Panc1 (cell line): ENCODE data around the gene RELL1. TPM values are rescaled to one million over a fixed set of nuclear protein-coding genes. Genes with fewer than 3 reads are reported as not detected.

ENCODE experiments used
- ATAC-seq: fragments of 200-7000 bp; cut with Tn5 transposase; 2 replicates; pipeline ENCODE4 v1.9.1; 2020; ENCODE audit warnings: mild to moderate bottlenecking, moderate library complexity
- BruUV-seq: library from RNA; stranded (reverse); fragments of 400-500 nt; replicated peaks from 2 replicates; lab custom pipeline; 2021; lab: Mats Ljungman, UMichigan
- CTCF ChIA-PET: fragments of 300-600 bp; sonication (Branson Sonifier 250); formaldehyde crosslinking; loops from one replicate; lab custom pipeline; 2022; ENCODE audit warnings: antibody characterized with exemption; lab: Charles Lee
- POLR2A ChIA-PET: fragments of 300-600 bp; sonication (Branson Sonifier 250); formaldehyde crosslinking; loops from one replicate; lab custom pipeline; 2022; ENCODE audit warnings: antibody characterized with exemption; lab: Charles Lee
- DNase-seq: peaks from one replicate; pipeline ENCODE4 v3.0.0-alpha.2; 2010; ENCODE audit warnings: low read depth, low spot score
- H3K27ac ChIP-seq: 2 replicates; pipeline ENCODE4 v1.5.1; 2011; ENCODE audit warnings: mild to moderate bottlenecking, low read length, inconsistent platforms
- H3K27me3 ChIP-seq: fragments of 200-500 bp; sonication (Bioruptor generic); 2 replicates; pipeline ENCODE4 v1.6.0; 2014; ENCODE audit warnings: low read length, inconsistent platforms; ENCODE audit not compliant: control insufficient read depth, insufficient read depth
- H3K36me3 ChIP-seq: fragments of 200-500 bp; sonication (Bioruptor generic); 2 replicates; pipeline ENCODE4 v1.5.1; 2014; ENCODE audit warnings: inconsistent platforms, mild to moderate bottlenecking, low read length, moderate library complexity; ENCODE audit not compliant: control insufficient read depth, insufficient read depth
- H3K4me1 ChIP-seq: 2 replicates; pipeline ENCODE4 v1.5.1; 2011; ENCODE audit warnings: inconsistent platforms, mild to moderate bottlenecking, low read length, moderate library complexity; ENCODE audit not compliant: control insufficient read depth, insufficient read depth
- H3K4me3 ChIP-seq, 2 experiments: 2 replicates each; pipeline ENCODE4 v1.5.1; 2011 to 2012; ENCODE audit warnings: low read depth in 2 of 2, low read length in 2 of 2, mild to moderate bottlenecking in 2 of 2, inconsistent platforms in 1 of 2, moderate library complexity in 1 of 2
- H3K9me3 ChIP-seq: fragments of 200-500 bp; sonication (Bioruptor generic); 2 replicates; pipeline ENCODE4 v1.5.1; 2014; ENCODE audit warnings: low read depth, mild to moderate bottlenecking, inconsistent platforms, low read length, moderate library complexity; ENCODE audit not compliant: control insufficient read depth, insufficient read depth
- POLR2AphosphoS5 ChIP-seq: IDR thresholded peaks from 2 replicates; pipeline ENCODE4 v1.6.1; 2012; ENCODE audit warnings: mild to moderate bottlenecking, low read depth, low read length, moderate library complexity
- SIN3A ChIP-seq: IDR thresholded peaks from 2 replicates; pipeline ENCODE4 v1.6.1; 2012; ENCODE audit warnings: low read depth, mild to moderate bottlenecking, low read length, moderate library complexity, borderline replicate concordance; ENCODE audit not compliant: insufficient read depth
- TCF7L2 ChIP-seq: IDR thresholded peaks from 2 replicates; pipeline ENCODE4 v1.6.1; 2011; ENCODE audit warnings: mild to moderate bottlenecking, low read depth, low read length, inconsistent platforms
- in situ Hi-C: cut with HindIII; loops from 2 replicates; pipeline ENCODE4 v1.10.0; 2016; ENCODE audit warnings: low sequenced_read_pairs, low pct_unique_long_range_greater_than_20kb
- intact Hi-C: fragments of 100-400 bp; cut with micrococcal nuclease; formaldehyde crosslinking; loops from one replicate; pipeline ENCODE4 v1.10.0; 2022; ENCODE audit not compliant: unreplicated experiment
- total RNA-seq: library from RNA; stranded (reverse); gene quantifications from one replicate; pipeline ENCODE4 v1.2.1, GENCODE V29; 2021; ENCODE audit not compliant: unreplicated experiment
- TF ChIP-seq, protein P1 (sequence below): fragments of 450-650 bp; IDR thresholded peaks from 2 replicates; pipeline ENCODE4 v1.5.1; 2017; ENCODE audit warnings: mild to moderate bottlenecking
- TF ChIP-seq, protein P2 (sequence below), 2 experiments: IDR thresholded peaks; 2 replicates each; pipeline ENCODE4 v1.6.1; 2011 to 2012; ENCODE audit warnings: low read depth in 2 of 2, control low read depth in 1 of 2, low read length in 1 of 2, mild to moderate bottlenecking in 1 of 2, moderate library complexity in 1 of 2; ENCODE audit not compliant: insufficient read depth in 1 of 2

Gene RELL1
- total RNA-seq, 1 experiment from 2014 or later, result 29.1 TPM

DNA sequence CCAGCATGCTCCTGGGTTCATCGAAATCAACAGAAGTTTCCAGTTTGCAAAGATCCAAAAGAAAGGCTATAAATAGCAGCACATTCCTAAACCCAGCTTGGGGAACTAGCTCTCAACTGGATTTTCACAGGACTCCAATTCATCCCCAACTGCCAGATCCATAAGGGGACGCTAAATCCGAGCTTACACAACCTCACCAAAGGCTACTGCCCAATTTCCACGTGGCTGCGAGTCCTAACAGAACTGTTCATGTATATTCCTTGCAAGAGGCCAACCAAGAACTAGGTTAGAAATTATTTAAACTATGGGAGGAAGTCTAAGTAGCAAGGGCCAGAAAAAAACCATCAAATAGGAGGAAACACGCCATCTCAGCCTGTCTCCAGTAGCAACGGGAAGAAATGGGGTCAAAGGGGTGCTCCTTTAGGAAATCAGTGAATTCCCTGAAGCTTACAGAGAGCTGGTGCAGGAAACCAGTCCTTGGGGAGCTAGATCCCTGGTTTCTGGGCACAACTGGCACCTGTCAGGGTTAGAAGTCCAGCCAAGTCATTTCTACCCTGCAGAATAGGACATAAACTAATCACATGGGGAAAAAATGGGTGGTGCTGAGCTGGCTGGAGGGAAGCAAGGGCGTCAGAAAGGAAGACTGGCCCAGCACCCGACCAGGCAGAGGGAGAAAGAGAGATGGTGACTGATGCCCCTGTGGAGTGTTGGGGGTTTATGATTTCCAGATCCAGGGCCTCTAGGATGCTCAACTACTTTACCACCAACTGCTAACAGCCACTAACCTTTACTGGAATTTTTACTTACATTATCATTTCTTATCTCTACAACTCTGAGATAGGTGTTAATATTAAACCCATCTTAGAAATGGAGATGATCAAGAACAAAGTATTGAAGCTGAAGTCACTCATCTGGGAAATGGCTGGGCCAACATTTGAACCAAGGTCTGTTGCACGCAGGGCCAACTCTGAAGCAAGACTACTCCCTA, 20.5 kb downstream of the RELL1 start:
- H3K4me1 ChIP-seq, result peaks cover 66% of the 10 kb centered on the region
- in situ Hi-C loops (no loop called here), intact Hi-C loops (no loop called here)
- TF ChIP-seq, protein P1, sequence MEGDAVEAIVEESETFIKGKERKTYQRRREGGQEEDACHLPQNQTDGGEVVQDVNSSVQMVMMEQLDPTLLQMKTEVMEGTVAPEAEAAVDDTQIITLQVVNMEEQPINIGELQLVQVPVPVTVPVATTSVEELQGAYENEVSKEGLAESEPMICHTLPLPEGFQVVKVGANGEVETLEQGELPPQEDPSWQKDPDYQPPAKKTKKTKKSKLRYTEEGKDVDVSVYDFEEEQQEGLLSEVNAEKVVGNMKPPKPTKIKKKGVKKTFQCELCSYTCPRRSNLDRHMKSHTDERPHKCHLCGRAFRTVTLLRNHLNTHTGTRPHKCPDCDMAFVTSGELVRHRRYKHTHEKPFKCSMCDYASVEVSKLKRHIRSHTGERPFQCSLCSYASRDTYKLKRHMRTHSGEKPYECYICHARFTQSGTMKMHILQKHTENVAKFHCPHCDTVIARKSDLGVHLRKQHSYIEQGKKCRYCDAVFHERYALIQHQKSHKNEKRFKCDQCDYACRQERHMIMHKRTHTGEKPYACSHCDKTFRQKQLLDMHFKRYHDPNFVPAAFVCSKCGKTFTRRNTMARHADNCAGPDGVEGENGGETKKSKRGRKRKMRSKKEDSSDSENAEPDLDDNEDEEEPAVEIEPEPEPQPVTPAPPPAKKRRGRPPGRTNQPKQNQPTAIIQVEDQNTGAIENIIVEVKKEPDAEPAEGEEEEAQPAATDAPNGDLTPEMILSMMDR, result no peak; the same call in 1 of the 2 replicates
- TF ChIP-seq SIN3A, result no peak
- TF ChIP-seq POLR2AphosphoS5, result no peak
- no peak for TF ChIP-seq TCF7L2
- TF ChIP-seq, protein P2, sequence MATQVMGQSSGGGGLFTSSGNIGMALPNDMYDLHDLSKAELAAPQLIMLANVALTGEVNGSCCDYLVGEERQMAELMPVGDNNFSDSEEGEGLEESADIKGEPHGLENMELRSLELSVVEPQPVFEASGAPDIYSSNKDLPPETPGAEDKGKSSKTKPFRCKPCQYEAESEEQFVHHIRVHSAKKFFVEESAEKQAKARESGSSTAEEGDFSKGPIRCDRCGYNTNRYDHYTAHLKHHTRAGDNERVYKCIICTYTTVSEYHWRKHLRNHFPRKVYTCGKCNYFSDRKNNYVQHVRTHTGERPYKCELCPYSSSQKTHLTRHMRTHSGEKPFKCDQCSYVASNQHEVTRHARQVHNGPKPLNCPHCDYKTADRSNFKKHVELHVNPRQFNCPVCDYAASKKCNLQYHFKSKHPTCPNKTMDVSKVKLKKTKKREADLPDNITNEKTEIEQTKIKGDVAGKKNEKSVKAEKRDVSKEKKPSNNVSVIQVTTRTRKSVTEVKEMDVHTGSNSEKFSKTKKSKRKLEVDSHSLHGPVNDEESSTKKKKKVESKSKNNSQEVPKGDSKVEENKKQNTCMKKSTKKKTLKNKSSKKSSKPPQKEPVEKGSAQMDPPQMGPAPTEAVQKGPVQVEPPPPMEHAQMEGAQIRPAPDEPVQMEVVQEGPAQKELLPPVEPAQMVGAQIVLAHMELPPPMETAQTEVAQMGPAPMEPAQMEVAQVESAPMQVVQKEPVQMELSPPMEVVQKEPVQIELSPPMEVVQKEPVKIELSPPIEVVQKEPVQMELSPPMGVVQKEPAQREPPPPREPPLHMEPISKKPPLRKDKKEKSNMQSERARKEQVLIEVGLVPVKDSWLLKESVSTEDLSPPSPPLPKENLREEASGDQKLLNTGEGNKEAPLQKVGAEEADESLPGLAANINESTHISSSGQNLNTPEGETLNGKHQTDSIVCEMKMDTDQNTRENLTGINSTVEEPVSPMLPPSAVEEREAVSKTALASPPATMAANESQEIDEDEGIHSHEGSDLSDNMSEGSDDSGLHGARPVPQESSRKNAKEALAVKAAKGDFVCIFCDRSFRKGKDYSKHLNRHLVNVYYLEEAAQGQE (IDR thresholded peaks at IDR 0.05; ENCODE audit: insufficient read depth in 1 of 2, low read depth in 2 of 2, low read length in 1 of 2), result no peak
- ATAC-seq, result no peak
- H3K27ac ChIP-seq, result peak overlapping the region; percentile 75
- no peak overlapping the region for H3K4me3 ChIP-seq
- no TSS peak for BruUV-seq
- CTCF ChIA-PET, result interaction anchor here (0.6 kb wide), 1 partner anchor 18 kb away, joined by 3 read pairs; no protein-coding TSS in a partner anchor
- POLR2A ChIA-PET, result interaction anchor here (0.6 kb wide), 1 partner anchor 20 kb away, joined by 4 read pairs; no protein-coding TSS in a partner anchor
- no peak for DNase-seq
- H3K9me3 ChIP-seq, result no peaks in the 10 kb centered on the region
- no peaks in the 10 kb centered on the region for H3K27me3 ChIP-seq
- no peaks in the 10 kb centered on the region for H3K36me3 ChIP-seq

DNA sequence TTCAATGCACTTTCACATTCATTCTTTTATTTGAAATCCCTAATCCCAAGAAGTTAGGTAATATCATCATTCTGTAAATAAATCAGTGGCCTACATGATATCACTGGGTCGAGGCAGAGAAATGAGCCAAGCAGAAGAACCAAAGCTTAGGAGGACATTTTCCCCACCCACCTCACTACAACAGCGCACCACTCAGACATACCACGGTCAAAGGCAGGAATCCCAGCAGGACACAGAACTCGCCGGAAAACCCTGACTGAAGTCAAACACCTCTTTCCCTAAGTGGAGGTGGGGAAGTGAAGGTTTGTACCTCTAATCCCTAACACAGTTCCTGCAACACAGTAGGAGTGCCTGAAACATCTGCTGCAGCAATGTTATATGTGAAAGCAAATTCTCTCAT, 21.5 kb downstream of the RELL1 start:
- no TSS peak for BruUV-seq
- intact Hi-C loops, result no loop called here
- DNase-seq, result no peak
- no peak for ATAC-seq
- Histone ChIP-seq H3K36me3 (no peaks in the 10 kb centered on the region), H3K9me3 (no peaks in the 10 kb centered on the region), H3K27ac (peak overlapping the region; percentile 53), H3K4me1 (peaks cover 66% of the 10 kb centered on the region), H3K4me3 (peak overlapping the region in 1 of 2 experiments; percentile 16; a peak in 1 of 4 replicates), H3K27me3 (no peaks in the 10 kb centered on the region)
- ChIA-PET POLR2A (no interaction called here), CTCF (interaction anchor here (0.6 kb wide), 1 partner anchor 17 kb away, joined by 3 read pairs; no protein-coding TSS in a partner anchor)
- TF ChIP-seq, protein P2 (IDR thresholded peaks at IDR 0.05; ENCODE audit: insufficient read depth in 1 of 2, low read depth in 2 of 2, low read length in 1 of 2), result no peak
- no peak for TF ChIP-seq TCF7L2
- no peak for TF ChIP-seq POLR2AphosphoS5
- no peak for TF ChIP-seq SIN3A
- TF ChIP-seq, protein P1, result no peak
- in situ Hi-C loops, result no loop called here
